ENCODE measurements around the gene ALDOA. TPM values are rescaled to one million over a fixed set of nuclear protein-coding genes. Genes with fewer than 3 reads are reported as not detected.

The ALDOA gene
- polyA plus RNA-seq, 1 donor from 2014 or later = 884 TPM

Other genes with a start within 250 kb of the ALDOA start
- 59.6 TPM for gene PAGR1, start 249.6 kb upstream of the ALDOA start, polyA plus RNA-seq
- gene MVP, start 245.3 kb upstream of the ALDOA start, polyA plus RNA-seq = 90.3 TPM
- 73.8 TPM for gene CDIPT, start 202.5 kb upstream of the ALDOA start, polyA plus RNA-seq
- not detected for gene SEZ6L2, start 166.2 kb upstream of the ALDOA start, polyA plus RNA-seq
- gene ASPHD1, start 165.3 kb upstream of the ALDOA start, polyA plus RNA-seq = not detected
- gene KCTD13, start 139.5 kb upstream of the ALDOA start, polyA plus RNA-seq = 19.2 TPM
- gene TMEM219, start 103.7 kb upstream of the ALDOA start, polyA plus RNA-seq = 171 TPM
- gene TAOK2, start 91.9 kb upstream of the ALDOA start, polyA plus RNA-seq = 7.6 TPM
- gene HIRIP3, start 70.1 kb upstream of the ALDOA start, polyA plus RNA-seq = 21.0 TPM
- 6.0 TPM for gene INO80E, start 69.5 kb upstream of the ALDOA start, polyA plus RNA-seq
- not detected for gene DOC2A, start 54.7 kb upstream of the ALDOA start, polyA plus RNA-seq
- gene C16orf92, start 42.6 kb upstream of the ALDOA start, polyA plus RNA-seq = not detected
- gene TLCD3B, start 34.5 kb upstream of the ALDOA start, polyA plus RNA-seq = not detected
- 187 TPM for gene PPP4C, start 10.2 kb downstream of the ALDOA start, polyA plus RNA-seq
- not detected for gene TBX6, start 26.2 kb downstream of the ALDOA start, polyA plus RNA-seq
- 362 TPM for gene YPEL3, start 30.5 kb downstream of the ALDOA start, polyA plus RNA-seq
- gene GDPD3, start 47.8 kb downstream of the ALDOA start, polyA plus RNA-seq = not detected
- gene MAPK3, start 57.5 kb downstream of the ALDOA start, polyA plus RNA-seq = 8.6 TPM
- gene CORO1A, start 117.8 kb downstream of the ALDOA start, polyA plus RNA-seq = 1,353 TPM
- 264 TPM for gene BOLA2B, start 127.9 kb downstream of the ALDOA start, polyA plus RNA-seq
- 83.5 TPM for gene SLX1A, start 128.1 kb downstream of the ALDOA start, polyA plus RNA-seq
- gene SULT1A3, start 133.5 kb downstream of the ALDOA start, polyA plus RNA-seq = 1.9 TPM
- 1.3 TPM for gene NPIPB13, start 182.7 kb downstream of the ALDOA start, polyA plus RNA-seq